Raji (cell line): ENCODE measurements around the gene FXYD6.

ENCODE experiments used
- POLR2A ChIP-seq: IDR thresholded peaks from 2 replicates; pipeline ENCODE4 v1.6.1; 2011; ENCODE audit warnings: low read depth, low read length, control low read depth; ENCODE audit not compliant: insufficient read depth

FXYD6 gene, protein sequence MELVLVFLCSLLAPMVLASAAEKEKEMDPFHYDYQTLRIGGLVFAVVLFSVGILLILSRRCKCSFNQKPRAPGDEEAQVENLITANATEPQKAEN

DNA sequence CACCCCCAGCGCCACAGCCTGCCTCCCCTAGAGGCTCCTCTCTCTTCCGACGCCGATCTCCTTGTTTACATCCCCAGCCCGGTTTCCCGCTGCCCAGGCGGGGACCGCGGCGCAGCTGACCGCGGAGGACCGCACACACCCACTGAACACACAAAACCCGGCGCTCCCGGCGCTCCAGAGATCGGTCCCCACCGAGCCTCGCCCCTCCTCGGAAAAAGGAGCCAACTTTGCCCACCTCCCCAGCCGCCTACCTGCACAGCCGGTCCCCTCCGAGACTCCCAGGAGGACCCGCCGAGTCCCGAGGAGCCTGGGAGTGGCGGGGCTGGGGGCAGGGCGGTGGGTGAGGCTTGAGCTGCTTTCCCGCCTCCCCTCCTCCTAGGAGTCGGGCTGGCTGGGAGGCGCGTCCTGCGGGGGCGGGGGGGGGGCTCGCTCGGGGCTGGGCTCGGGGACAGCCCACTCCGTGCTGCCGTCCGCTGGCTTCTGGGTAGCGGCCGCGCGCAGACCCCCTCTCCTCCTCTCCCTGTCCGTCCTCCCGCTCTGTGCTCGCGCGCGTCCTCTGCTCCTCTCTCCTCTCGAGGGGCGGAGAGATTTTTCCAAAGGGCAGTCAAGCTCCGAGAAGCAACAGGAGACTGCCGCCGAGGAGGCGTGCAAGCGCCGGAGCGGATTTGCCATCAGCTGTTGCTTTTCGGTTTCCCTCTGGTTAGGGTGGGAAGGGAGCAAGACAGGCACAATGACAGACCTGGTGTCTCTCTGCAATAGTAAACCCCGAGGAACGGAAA lies at the start of gene FXYD6:
Gene FXYD6 (minus strand): TSS at position 318 of the 779 bp plus-strand sequence. CDS start 33,882 bp downstream, outside the sequence.
- TF ChIP-seq POLR2A = no peak

DNA sequence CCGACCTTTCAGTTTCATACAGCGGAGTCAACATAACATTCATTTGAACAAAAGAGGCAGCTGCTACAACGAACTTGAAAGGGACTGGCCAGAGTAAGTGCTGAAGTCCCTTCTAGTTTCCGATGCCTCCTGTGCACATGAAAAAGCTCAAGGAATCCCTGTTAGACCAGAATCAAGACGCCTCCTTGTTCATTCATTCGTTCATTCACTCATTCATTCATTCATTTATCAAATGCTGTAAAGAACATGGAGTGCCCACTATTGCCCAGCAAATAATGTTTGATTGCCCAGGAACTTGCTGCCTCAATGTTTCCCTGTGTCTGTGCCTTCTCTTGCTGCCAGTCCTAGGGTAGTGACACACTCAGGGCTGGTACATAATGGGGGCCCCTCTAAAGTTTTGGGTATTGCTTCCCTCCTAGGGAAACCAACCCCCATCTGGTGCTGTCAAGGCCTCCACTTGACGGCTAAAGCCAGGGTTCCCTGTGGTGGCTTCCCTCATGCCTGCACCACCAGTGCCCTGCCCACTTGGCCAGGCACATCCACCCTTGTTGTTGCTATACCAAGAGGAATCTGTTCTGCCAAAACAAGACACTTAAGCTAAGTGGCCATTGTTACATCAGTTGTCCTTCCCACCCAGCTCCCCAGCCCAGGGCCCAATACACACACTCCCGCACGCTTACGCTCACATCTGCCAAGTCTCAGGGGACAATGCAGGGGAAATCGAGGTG lies 48.9 kb upstream of the FXYD6 start:
- TF ChIP-seq POLR2A = no peak

DNA sequence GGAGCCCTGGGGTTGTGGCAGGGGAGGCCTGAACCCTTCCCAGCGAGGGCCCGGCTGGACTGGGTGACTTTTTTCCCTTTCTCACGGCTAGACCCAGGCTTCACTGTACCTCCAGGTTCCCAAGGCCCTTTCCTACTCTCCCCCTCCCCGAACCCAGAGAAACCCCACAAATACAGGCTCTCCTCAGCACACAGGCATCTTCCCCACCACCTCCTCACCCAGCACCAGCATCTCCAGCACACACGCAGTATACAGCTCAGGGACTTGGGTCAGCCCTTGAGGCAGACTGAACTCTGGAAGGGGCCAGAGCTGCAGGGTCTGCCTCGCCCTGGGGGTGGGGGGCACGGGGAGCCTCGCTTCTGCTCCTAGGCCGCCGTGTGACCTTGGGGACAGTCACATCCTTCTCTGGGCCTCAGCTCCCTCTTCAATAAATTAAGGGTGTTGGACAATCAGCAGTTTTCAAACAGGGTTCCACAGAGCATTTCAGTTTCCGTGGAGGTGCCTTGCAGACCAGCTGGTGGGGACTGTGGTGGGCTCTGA lies 48.2 kb upstream of the FXYD6 start:
- TF ChIP-seq POLR2A = no peak

GRCh38 chr11:117923773-117924172 lies 47.3 kb upstream of the FXYD6 start:
- TF ChIP-seq POLR2A = no peak

- TF ChIP-seq POLR2A = no peak
Observed at GRCh38 chr11:117923275-117923674, 46.8 kb upstream of the FXYD6 start.

DNA sequence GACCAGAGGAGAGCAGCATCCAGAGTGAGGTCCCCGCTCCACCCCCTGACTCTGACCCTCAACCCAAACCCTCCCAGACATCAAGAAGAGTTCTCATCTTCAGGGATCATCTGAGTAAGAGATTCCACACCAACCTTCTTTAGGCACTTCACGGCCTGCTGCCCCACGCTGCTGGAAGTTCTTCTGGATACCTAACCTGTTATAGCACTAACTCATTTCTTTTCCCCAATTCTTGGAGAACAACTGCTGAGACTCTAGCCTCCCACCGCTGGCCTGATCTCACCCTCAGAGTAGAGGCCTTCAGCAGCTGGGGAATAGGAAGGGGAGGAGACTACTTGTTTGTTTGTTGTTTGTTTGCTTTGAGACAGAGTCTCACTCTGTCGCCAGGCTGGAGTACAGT lies 45.4 kb upstream of the FXYD6 start:
- TF ChIP-seq POLR2A = no peak

GRCh38 chr11:117921456-117921855 lies 45.0 kb upstream of the FXYD6 start:
- TF ChIP-seq POLR2A = no peak

DNA sequence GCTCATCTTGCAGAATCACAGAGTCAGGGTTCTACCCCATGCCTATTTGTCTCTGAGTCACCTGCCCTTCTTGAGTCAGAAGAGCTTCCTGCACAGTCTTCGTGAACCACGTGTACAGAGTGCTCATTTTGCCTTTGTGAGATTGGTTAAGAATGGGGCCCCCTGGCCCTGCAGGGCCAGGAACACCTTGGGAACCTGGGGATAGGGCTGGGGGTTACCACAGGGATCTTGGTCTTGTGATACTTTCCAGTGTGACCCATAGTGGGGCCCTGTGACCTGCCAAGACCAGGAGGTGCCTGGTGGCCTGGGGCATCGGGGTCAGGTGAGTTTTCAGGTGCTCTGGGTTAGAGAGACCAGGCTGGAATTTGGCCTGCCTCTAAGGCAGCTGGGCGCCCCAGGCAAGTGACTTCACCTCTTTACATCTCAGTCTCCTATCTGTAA lies 43.3 kb upstream of the FXYD6 start:
- no peak for TF ChIP-seq POLR2A

GRCh38 chr11:117919341-117919740 lies 42.9 kb upstream of the FXYD6 start:
- no peak for TF ChIP-seq POLR2A

DNA sequence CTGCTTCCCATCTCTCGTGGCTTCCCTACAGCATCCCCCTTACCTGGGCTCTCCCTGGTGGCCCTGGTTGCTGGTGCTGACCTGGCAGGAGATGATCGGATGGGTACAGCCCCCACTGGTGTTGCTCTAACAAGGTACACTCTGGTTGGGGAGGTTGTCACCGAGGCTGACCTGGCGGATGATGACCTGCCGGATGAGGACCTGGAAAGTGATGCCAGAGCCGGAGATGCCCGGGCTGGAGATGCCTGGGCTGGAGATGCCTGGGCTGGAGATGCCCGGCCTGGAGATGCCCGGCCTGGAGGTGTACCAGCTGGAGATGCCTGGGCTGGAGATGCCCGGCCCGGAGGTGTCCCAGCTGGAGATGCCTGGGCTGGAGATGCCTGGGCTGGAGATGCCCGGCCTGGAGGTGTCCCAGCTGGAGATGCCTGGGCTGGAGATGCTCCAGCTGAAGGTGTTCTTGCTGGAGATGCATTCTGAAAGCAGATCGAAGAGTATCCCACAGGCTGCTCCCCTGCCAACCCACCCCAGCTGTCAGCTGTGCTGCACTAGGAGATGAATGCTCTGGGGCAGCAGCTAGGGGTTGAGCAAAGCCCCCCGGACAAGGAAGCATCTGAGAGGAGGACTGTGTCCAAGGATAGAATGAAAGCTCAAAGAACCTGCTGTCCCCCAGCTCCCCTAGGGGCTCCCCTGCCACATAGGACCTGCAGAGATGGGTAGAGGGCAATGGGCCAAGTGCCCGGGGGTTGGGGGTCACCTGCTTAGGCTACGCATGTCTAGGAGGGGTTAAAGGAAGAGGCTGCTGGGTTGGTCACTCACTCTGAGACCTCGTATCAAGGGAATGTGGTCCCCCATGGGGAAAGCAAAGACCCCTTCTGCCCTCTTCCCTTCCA lies 42.2 kb upstream of the FXYD6 start:
- no peak for TF ChIP-seq POLR2A

GRCh38 chr11:117917591-117918151 lies 41.2 kb upstream of the FXYD6 start:
- no peak for TF ChIP-seq POLR2A

- TF ChIP-seq POLR2A = no peak
Observed at GRCh38 chr11:117916956-117917355, 40.5 kb upstream of the FXYD6 start.

- no peak for TF ChIP-seq POLR2A
Observed at GRCh38 chr11:117915672-117916235, 39.3 kb upstream of the FXYD6 start.

DNA sequence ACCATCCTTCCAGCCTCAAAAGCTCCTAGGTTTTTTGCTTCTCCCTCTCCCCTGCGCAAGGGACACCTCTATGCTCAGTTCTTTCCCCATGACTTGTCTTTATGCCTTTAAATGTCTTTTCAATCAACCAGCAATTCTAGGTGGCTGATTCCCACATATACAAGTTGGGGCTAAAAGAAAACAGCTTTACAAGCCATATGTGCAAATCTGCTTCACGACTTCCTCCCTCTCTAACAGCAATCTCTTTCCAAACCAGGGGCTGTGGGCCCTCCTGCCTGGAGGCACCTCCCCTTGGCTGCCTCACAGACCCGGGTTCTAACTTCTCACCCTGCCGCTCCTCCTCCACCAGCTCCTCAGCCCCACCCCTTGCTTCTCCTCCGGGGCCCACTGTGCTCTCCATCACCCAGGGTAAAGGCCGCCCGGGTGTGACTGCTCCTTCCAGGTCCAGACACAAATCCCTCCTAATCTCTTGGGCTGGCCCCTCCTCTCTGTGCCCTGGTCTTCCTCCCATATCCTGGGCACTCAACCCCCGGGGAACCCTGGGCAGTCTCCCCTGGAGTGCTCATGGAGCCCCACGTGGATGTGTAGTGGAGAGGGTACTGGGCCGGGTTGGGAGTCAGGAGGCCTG lies 38.6 kb upstream of the FXYD6 start:
- TF ChIP-seq POLR2A = no peak

DNA sequence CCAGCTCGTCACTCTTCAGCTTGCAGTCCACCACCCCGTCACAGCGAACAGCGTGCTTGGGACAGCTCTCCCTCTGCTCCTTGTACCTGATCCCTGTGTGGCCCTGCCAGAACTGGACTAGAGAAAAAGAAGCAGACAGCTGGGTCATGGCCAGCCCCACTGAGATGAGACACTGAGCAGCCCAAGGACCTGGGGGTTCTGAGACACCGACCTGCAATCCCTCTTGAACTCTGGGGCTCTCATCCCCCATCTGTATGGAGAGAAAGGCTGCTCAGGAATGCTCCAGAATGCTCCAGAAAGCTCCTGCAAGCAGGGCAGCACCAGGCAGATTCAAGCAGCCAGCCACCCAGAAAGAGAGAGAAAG lies 37.9 kb upstream of the FXYD6 start:
- TF ChIP-seq POLR2A = no peak
